ENCODE data around the gene SYNDIG1L.

The SYNDIG1L gene

DNA sequence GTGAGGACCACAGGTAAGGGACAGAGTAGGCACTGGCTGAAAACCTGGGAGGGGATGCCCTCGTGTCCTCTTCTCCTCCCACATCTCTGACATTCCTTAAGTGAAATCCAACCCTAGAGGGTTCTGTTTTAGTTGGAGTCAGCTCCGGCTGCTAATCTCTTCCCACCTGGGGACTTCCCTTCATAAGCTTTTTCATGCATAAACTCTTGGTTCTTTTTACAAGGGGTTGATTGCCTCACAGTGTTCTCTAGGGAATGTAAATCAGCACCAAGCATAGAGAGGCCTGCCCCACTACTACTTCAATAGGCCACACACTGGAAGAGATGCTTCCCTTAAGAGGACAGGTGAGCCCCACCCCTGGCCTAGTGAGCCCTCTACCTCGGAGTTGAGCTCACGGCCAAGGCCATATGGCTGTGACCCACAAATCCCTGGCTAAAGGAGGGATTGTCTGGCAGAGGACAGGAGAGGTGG lies 3.2 kb upstream of the SYNDIG1L start:
- TF ChIP-seq, protein P1, sequence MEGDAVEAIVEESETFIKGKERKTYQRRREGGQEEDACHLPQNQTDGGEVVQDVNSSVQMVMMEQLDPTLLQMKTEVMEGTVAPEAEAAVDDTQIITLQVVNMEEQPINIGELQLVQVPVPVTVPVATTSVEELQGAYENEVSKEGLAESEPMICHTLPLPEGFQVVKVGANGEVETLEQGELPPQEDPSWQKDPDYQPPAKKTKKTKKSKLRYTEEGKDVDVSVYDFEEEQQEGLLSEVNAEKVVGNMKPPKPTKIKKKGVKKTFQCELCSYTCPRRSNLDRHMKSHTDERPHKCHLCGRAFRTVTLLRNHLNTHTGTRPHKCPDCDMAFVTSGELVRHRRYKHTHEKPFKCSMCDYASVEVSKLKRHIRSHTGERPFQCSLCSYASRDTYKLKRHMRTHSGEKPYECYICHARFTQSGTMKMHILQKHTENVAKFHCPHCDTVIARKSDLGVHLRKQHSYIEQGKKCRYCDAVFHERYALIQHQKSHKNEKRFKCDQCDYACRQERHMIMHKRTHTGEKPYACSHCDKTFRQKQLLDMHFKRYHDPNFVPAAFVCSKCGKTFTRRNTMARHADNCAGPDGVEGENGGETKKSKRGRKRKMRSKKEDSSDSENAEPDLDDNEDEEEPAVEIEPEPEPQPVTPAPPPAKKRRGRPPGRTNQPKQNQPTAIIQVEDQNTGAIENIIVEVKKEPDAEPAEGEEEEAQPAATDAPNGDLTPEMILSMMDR (IDR thresholded peaks at IDR 0.05; ENCODE audit: low read depth, low read length): no peak

DNA sequence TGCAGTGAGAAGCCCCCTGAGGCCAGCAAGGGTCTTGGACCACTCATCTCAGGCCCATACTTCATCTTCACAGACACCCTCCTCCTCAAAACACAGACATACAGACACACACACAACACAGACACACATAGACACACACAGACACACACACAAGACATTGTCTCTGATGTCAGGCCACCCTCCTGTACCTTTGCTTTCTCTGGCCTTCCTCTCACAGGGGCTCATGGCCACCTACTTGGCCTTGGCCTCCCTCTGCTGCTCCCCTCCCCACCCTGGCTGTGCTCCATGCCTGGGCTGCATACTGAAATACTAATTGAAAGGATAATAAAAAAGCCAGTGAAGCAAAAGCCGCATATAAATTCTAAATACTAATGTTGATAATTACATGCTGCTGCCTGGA lies 1.6 kb upstream of the SYNDIG1L start:
- TF ChIP-seq, protein P1 (IDR thresholded peaks at IDR 0.05; ENCODE audit: low read depth, low read length): no peak
- no peak overlapping the region for H3K4me3 ChIP-seq (ENCODE audit: low read depth, low read length)

More for the DNA sequence above, 3.2 kb upstream of the SYNDIG1L start:
- no peak overlapping the region for H3K4me3 ChIP-seq (ENCODE audit: low read depth, low read length)

DNA sequence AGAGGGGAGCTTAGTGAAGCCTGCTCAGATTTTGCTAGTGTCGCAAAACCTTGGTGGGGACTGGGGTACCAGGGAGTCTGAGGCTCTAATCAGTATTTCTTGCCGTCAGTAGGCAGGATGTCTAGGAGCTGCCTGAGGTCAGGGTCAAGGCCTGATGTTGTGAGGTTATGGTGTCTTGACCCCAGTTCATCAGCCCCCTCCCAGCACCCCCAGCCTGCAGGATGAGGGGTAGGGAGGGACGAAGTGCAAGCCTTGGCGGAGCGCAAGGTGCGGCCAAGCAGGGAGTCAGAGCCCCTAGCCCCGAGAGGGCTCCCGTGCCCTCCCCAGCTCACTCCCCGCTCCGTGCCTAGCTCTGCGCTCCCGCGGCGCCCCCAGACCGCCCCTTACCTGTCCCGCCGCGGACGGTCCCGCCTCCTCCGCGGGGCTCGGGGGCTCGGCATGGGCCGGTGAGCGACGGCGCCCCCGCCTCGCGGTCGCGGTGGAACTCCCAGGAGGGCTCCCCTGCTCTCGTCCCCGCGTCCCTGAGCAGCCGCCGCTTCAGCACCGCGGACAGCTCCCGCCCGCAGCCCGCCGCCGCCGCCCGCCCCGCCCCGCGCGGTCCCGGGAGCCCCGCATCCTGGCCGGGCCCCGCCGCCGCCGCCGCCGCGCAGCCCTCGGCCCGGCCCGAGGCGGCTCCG lies 347 bp downstream of the SYNDIG1L start:
- TF ChIP-seq, protein P1 (IDR thresholded peaks at IDR 0.05; ENCODE audit: low read depth, low read length): no peak
- no peak overlapping the region for H3K4me3 ChIP-seq (ENCODE audit: low read depth, low read length)

DNA sequence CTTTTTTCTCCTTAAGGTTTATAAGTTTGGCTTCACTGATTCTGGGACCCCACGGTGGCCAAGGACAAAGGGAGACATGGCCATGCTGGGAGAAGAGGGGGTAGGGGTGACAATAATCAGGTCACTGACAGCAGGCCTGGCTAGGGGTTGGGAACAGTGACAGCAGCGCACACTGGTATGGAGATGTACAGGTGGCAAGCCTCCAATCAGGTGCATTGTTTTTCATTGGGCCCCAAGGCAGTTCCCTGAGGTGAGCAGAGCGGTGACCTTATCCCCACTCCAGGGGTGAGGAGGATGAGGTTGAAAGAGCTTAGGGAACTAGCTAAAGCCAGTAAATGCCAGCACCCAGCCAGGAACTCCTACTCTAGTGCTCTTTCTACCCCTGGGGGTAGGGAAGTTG lies 1.4 kb downstream of the SYNDIG1L start:
- H3K4me3 ChIP-seq (ENCODE audit: low read depth, low read length): no peak overlapping the region
- TF ChIP-seq, protein P1 (IDR thresholded peaks at IDR 0.05; ENCODE audit: low read depth, low read length): no peak

DNA sequence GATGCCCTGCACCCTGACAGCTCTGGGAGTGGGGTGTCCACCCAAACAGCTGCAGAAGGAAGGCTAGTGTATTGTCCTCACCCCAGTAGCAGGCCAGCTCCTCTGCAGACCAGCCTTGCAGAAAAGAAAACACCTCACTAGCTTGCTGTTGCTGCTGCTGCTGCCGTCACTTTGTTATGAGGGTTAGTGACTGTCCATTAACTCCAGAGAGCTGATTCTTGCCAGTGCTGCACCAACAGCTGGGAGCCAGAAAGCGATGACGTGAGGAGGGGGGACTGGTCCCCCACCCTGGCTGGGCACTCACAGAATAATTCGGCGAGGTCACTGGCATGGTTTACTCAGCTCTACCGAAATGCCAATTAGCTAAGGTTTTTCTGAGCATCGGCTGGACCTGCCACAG lies 2.8 kb downstream of the SYNDIG1L start:
- TF ChIP-seq, protein P1 (IDR thresholded peaks at IDR 0.05; ENCODE audit: low read depth, low read length): no peak
- H3K4me3 ChIP-seq (ENCODE audit: low read depth, low read length): no peak overlapping the region

DNA sequence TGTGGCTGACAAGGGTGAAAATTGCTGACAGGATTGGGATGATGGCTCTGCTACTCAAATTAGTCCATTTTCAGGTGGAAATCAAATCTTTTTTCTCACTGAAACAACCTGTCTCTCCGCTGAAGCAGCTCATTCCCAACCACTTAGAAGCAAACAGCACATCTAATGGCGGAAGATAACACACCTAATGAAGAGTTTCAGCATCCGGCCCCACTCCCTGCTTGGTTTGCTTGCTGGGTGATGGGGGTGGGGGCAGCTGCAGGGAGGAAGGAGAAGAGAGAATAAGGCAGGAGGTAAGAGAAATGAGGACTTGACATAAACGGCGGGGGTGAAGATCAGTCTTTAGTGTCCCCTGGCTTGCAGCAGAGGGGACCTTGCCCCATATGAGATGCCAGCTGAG lies 4.0 kb downstream of the SYNDIG1L start:
- H3K4me3 ChIP-seq (ENCODE audit: low read depth, low read length): no peak overlapping the region
- TF ChIP-seq, protein P1 (IDR thresholded peaks at IDR 0.05; ENCODE audit: low read depth, low read length): no peak

DNA sequence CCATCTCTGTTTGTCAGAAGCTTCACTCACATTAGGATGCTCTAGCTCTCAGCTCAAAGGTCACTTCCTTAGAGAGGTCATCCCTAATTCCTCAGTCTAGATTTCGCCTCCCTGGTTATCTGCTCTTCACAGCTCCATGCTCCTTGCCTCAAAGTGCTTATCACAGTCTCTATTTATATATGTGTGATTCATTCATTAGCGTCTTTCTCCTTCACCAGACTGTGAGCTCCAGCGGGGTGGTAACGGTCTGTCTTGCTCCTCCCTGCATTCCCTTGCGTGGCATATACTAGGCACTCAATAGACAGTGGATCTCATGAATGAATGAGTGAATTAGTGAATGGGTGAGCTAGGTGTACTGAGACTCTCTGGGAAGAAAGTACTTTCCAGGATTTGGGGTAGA lies 6.9 kb downstream of the SYNDIG1L start:
- TF ChIP-seq, protein P1 (IDR thresholded peaks at IDR 0.05; ENCODE audit: low read depth, low read length): no peak
- no peak overlapping the region for H3K4me3 ChIP-seq (ENCODE audit: low read depth, low read length)
